IMR-90 (cell line): ENCODE results near the gene RPP30. TPM values are rescaled to one million over a fixed set of nuclear protein-coding genes. Genes with fewer than 3 reads are reported as not detected.
A peak's percentile ranks its signal among the peaks of the same experiment; 100 is the strongest.

Experiments
- ATAC-seq: fragments of 200-7000 bp; cut with Tn5 transposase; 2 replicates; pipeline ENCODE4 v1.9.1; 2020; ENCODE audit warnings: low read depth, mild to moderate bottlenecking, moderate library complexity
- BruUV-seq: library from RNA; stranded (reverse); fragments of 400-500 nt; replicated peaks from 2 replicates; lab custom pipeline; 2021; lab: Mats Ljungman, UMichigan
- CTCF ChIA-PET: fragments of 300-600 bp; formaldehyde crosslinking; extraction: SDS; loops from one replicate; lab custom pipeline; 2021; ENCODE audit warnings: antibody characterized with exemption; lab: Yijun Ruan, JAX
- POLR2A ChIA-PET: fragments of 300-600 bp; sonication (Branson Sonifier 250); formaldehyde crosslinking; loops from one replicate; lab custom pipeline; 2022; ENCODE audit warnings: antibody characterized with exemption; ENCODE audit not compliant: unreplicated experiment; lab: Charles Lee
- DNase-seq: peaks from one replicate; pipeline ENCODE4 v3.0.0; 2013
- H2AFZ ChIP-seq: replicated peaks from 2 replicates; pipeline ENCODE3; 2013; ENCODE audit warnings: low read length, mild to moderate bottlenecking; ENCODE audit not compliant: poor library complexity
- H2AK5ac ChIP-seq: 2 replicates; pipeline ENCODE4 v1.6.1; 2013; ENCODE audit warnings: low read depth, low read length, inconsistent platforms
- H2AK9ac ChIP-seq: replicated peaks from 2 replicates; pipeline ENCODE3; 2013; ENCODE audit warnings: mild to moderate bottlenecking, low read depth, low read length, moderate library complexity; ENCODE audit not compliant: poor library complexity
- H2BK120ac ChIP-seq: 2 replicates; pipeline ENCODE4 v1.6.1; 2013; ENCODE audit warnings: low read depth, low read length, inconsistent platforms
- H2BK15ac ChIP-seq: 3 replicates; pipeline ENCODE4 v1.6.1; 2013; ENCODE audit warnings: low read depth, low read length, inconsistent platforms
- H2BK20ac ChIP-seq: 2 replicates; pipeline ENCODE4 v1.6.1; 2013; ENCODE audit warnings: low read depth, mild to moderate bottlenecking, inconsistent platforms, low read length, moderate library complexity
- H2BK5ac ChIP-seq: 2 replicates; pipeline ENCODE4 v1.6.1; 2013; ENCODE audit warnings: mild to moderate bottlenecking, low read depth, low read length, inconsistent platforms; ENCODE audit not compliant: poor library complexity, severe bottlenecking
- H3K14ac ChIP-seq: replicated peaks from 2 replicates; pipeline ENCODE4 v1.6.1; 2013; ENCODE audit warnings: low read depth, low read length, inconsistent platforms
- H3K18ac ChIP-seq: 2 replicates; pipeline ENCODE4 v1.6.1; 2013; ENCODE audit warnings: low read depth, low read length, control low read depth
- H3K23ac ChIP-seq: 2 replicates; pipeline ENCODE4 v1.6.1; 2013; ENCODE audit warnings: low read depth, low read length, inconsistent platforms
- H3K27ac ChIP-seq: 2 replicates; pipeline ENCODE4 v1.5.1; 2013; ENCODE audit warnings: mild to moderate bottlenecking, control low read depth, low read length; ENCODE audit not compliant: insufficient read depth
- H3K27me3 ChIP-seq: 2 replicates; pipeline ENCODE4 v1.6.1; 2013; ENCODE audit warnings: low read length; ENCODE audit not compliant: control insufficient read depth, insufficient read depth
- H3K36me3 ChIP-seq: 2 replicates; pipeline ENCODE4 v1.6.1; 2013; ENCODE audit warnings: low read length, mixed read lengths; ENCODE audit not compliant: control insufficient read depth, insufficient read depth
- H3K4ac ChIP-seq: 2 replicates; pipeline ENCODE4 v1.6.1; 2013; ENCODE audit warnings: low read depth, low read length, inconsistent platforms
- H3K4me1 ChIP-seq: 2 replicates; pipeline ENCODE4 v1.6.1; 2013; ENCODE audit warnings: low read length, mixed read lengths; ENCODE audit not compliant: control insufficient read depth, insufficient read depth
- H3K4me2 ChIP-seq: 2 replicates; pipeline ENCODE4 v1.6.1; 2013; ENCODE audit warnings: low read depth, mild to moderate bottlenecking, control low read depth, low read length, moderate library complexity
- H3K4me3 ChIP-seq: 2 replicates; pipeline ENCODE4 v1.5.1; 2013; ENCODE audit warnings: low read depth, mild to moderate bottlenecking, control low read depth, low read length, moderate library complexity; ENCODE audit not compliant: insufficient read depth
- H3K56ac ChIP-seq: 2 replicates; pipeline ENCODE4 v1.6.1; 2013; ENCODE audit warnings: low read length, inconsistent platforms; ENCODE audit not compliant: insufficient read depth; ENCODE audit errors: extremely low read depth
- H3K79me1 ChIP-seq, 2 experiments: 2 replicates each; pipeline ENCODE4 v1.6.1; 2013; ENCODE audit warnings: low read length in 2 of 2, inconsistent platforms in 1 of 2, low read depth in 1 of 2
- H3K9ac ChIP-seq: 2 replicates; pipeline ENCODE4 v1.6.1; 2013; ENCODE audit warnings: low read depth, low read length, control low read depth
- H3K9me1 ChIP-seq: 2 replicates; pipeline ENCODE4 v1.6.1; 2013; ENCODE audit warnings: low read length, inconsistent platforms; ENCODE audit not compliant: insufficient read depth
- H3K9me3 ChIP-seq: 2 replicates; pipeline ENCODE4 v1.6.1; 2013; ENCODE audit warnings: low read length; ENCODE audit not compliant: control insufficient read depth, insufficient read depth
- H4K20me1 ChIP-seq: 2 replicates; pipeline ENCODE4 v1.6.1; 2013; ENCODE audit warnings: low read length, inconsistent platforms; ENCODE audit not compliant: insufficient read depth
- H4K5ac ChIP-seq: 2 replicates; pipeline ENCODE4 v1.6.1; 2013; ENCODE audit warnings: mild to moderate bottlenecking, low read depth, low read length, control low read depth
- H4K8ac ChIP-seq, 2 experiments: 2 replicates each; pipeline ENCODE4 v1.6.1; 2013; ENCODE audit warnings: low read depth in 2 of 2, low read length in 2 of 2, control low read depth in 1 of 2, inconsistent platforms in 1 of 2
- H4K91ac ChIP-seq: 2 replicates; pipeline ENCODE4 v1.6.1; 2013; ENCODE audit warnings: low read depth, low read length, inconsistent platforms; ENCODE audit not compliant: insufficient read depth
- FOS ChIP-seq: fragments of 150-350 bp; IDR thresholded peaks from 2 replicates; pipeline ENCODE4 v1.6.1; 2016; ENCODE audit warnings: low read depth, low read length
- NFE2L2 ChIP-seq: fragments of 150-350 bp; IDR thresholded peaks from 2 replicates; pipeline ENCODE4 v1.6.1; 2016; ENCODE audit warnings: low read depth, mild to moderate bottlenecking, low read length
- RAD21 ChIP-seq: IDR thresholded peaks from 2 replicates; pipeline ENCODE4 v1.6.1; 2012; ENCODE audit warnings: low read length, improper control_type of control experiment
- RCOR1 ChIP-seq: IDR thresholded peaks from 2 replicates; pipeline ENCODE4 v1.6.1; 2012; ENCODE audit warnings: mild to moderate bottlenecking, low read length, improper control_type of control experiment; ENCODE audit not compliant: insufficient replicate concordance
- RFX5 ChIP-seq: IDR thresholded peaks from 2 replicates; pipeline ENCODE4 v1.8.0; 2012; ENCODE audit warnings: low read depth, mild to moderate bottlenecking, low read length, moderate library complexity
- SMC3 ChIP-seq: fragments of 150-350 bp; IDR thresholded peaks from 2 replicates; pipeline ENCODE4 v1.6.1; 2016; ENCODE audit warnings: low read depth, mild to moderate bottlenecking, antibody characterized with exemption, low read length, moderate library complexity
- WGBS, 2 experiments: methylation state at CpG; one replicate each; pipeline versions ENCODE4 v1.1.5 to v1.1.7; 2013; ENCODE audit warnings: missing lambda C conversion rate in 2 of 2; ENCODE audit not compliant: insufficient read length in 1 of 2; ENCODE audit errors: extremely low coverage in 2 of 2; 5-methylcytosine and 5-hydroxymethylcytosine counted together
- dilution Hi-C: fragments of 300-500 bp; cut with HindIII; formaldehyde crosslinking; loops from one replicate; pipeline ENCODE4 v1.14.3; 2018; ENCODE audit warnings: low sequenced_read_pairs; ENCODE audit not compliant: unreplicated experiment
- in situ Hi-C: fragments of 300-500 bp; cut with MboI; formaldehyde crosslinking; loops from 3 replicates; pipeline ENCODE4 v1.14.3; 2019; ENCODE audit warnings: low sequenced_read_pairs, inconsistent platforms, mixed read lengths
- intact Hi-C: fragments of 100-400 bp; cut with micrococcal nuclease; formaldehyde crosslinking; loops from 2 replicates; pipeline ENCODE4 v1.10.0; 2022
- polyA plus RNA-seq, 3 experiments: library from polyadenylated mRNA; depleted of rRNA; stranded (reverse); fragments of >200 nt; gene quantifications; 2 replicates each; pipeline ENCODE4 v1.2.3, GENCODE V29; 2012; ENCODE audit warnings: low replicate concordance in 1 of 3
- total RNA-seq: library from RNA; depleted of rRNA; stranded (reverse); fragments of >200 nt; gene quantifications from 2 replicates; pipeline ENCODE4 v1.2.3, GENCODE V29; 2012
- TF ChIP-seq, protein P1 (sequence below): fragments of 150-350 bp; IDR thresholded peaks from 2 replicates; pipeline ENCODE4 v1.6.1; 2016; ENCODE audit warnings: low read depth, mild to moderate bottlenecking, low read length, moderate library complexity, borderline replicate concordance

Gene RPP30
- total and polyA plus RNA-seq, 2 of the 4 experiments (the other 2 are of a cell fraction), result 27.6 to 45.2 TPM

DNA sequence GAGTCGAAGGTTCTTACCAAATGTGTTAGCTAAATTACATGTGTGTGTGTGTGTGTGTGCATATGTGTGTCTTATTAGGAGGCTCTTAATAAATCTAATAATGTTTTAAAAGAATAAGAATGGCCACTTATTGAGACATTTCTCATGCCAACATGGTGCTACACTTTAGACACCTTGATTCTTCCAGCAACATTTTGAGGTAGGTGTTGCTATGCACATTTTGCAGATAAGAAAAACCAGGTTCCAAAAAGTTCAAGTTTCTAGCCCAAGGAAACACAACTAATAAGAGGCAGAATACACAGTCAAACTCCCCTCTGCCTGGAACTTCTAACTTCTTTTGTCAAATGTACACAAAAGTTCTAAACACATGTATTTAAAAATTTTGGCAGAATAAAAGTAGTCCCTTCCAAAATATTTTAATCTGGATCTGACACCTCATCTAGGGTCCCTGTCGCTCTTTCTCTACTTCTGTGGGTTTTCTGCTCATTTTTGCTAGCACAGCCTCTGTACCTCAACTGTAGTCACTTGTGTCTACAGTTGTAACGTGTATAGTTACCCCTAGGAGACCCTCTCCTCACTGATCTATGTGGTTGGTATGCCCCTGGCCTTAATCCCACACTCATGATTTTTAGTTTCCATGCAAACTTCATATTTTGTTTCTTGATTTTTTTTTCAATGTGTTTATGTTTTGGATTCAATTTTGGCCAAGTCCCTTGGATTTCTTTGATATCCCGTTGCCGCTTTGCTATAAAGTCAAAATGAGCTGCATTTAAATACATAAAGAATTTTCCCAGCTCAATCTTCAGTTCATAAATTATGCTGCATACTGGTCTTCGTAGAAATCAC, 44.8 kb downstream of the RPP30 start:
- H3K9me1 ChIP-seq, result 0 out of 2 replicates have a peak, but pooled peaks cover 4% of the 10 kb centered on the region
- in situ Hi-C loops, result loop anchor here (25.0 kb wide), 1 partner anchor 996 kb away; the partner anchor contains the start of genes BTAF1 and FGFBP3

More for the DNA sequence above, 44.8 kb downstream of the RPP30 start:
- Histone ChIP-seq H2BK5ac (no peak overlapping the region), H4K91ac (no peak overlapping the region), H3K56ac (no peak overlapping the region), H3K9ac (no peak overlapping the region), H4K5ac (no peak overlapping the region), H3K4me1 (peaks cover 8% of the 10 kb centered on the region), H3K4me3 (no peak overlapping the region), H3K4me2 (no peak overlapping the region), H2BK15ac (no peak overlapping the region), H3K36me3 (no peaks in the 10 kb centered on the region; the same call in 1 of the 2 replicates), H2BK120ac (peak overlapping the region; percentile 28; the same call in 1 of the 2 replicates), H3K79me1 (0 out of 4 replicates have a peak, but pooled peaks cover 0 to 5% of the 10 kb centered on the region in 2 experiments), H3K23ac (no peak overlapping the region), H2AFZ (no peak overlapping the region), H3K9me3 (no peaks in the 10 kb centered on the region), H4K20me1 (no peaks in the 10 kb centered on the region), H3K27me3 (no peaks in the 10 kb centered on the region), H3K14ac (no peak overlapping the region), H4K8ac (peak overlapping the region in 1 of 2 experiments; percentile 27; a peak in 1 of 4 replicates), H3K27ac (no peak overlapping the region), H3K4ac (no peak overlapping the region), H3K18ac (no peak overlapping the region), H2BK20ac (peak overlapping the region; percentile 33), H2AK5ac (no peak overlapping the region), H2AK9ac (no peak overlapping the region)
- no TSS peak for BruUV-seq
- POLR2A ChIA-PET, result no interaction called here
- no peak for ATAC-seq
- TF ChIP-seq SMC3 (no peak), NFE2L2 (no peak), RFX5 (no peak), RAD21 (no peak), FOS (no peak), RCOR1 (no peak)
- TF ChIP-seq, protein P1, sequence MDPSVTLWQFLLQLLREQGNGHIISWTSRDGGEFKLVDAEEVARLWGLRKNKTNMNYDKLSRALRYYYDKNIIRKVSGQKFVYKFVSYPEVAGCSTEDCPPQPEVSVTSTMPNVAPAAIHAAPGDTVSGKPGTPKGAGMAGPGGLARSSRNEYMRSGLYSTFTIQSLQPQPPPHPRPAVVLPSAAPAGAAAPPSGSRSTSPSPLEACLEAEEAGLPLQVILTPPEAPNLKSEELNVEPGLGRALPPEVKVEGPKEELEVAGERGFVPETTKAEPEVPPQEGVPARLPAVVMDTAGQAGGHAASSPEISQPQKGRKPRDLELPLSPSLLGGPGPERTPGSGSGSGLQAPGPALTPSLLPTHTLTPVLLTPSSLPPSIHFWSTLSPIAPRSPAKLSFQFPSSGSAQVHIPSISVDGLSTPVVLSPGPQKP, result no peak
- intact Hi-C loops, result loop anchor here (10.0 kb wide), 1 partner anchor 248 kb away; no protein-coding TSS in a partner anchor
- dilution Hi-C loops, result no loop called here
- no CpG with 5 or more reads among the region's 6 CpGs for WGBS, 2 experiments
- CTCF ChIA-PET, result interaction anchor here (1.9 kb wide), 1 partner anchor 14 kb away, joined by 6 read pairs; no protein-coding TSS in a partner anchor
- DNase-seq, result no peak
